MCF 10A (cell line): Measurements from ENCODE around the gene CCDC181. TPM values are rescaled to one million over a fixed set of nuclear protein-coding genes. Genes with fewer than 3 reads are reported as not detected.
A peak's percentile ranks its signal among the peaks of the same experiment; 100 is the strongest.

Source experiments
- BruUV-seq: library from RNA; stranded (reverse); fragments of 400-500 nt; replicated peaks from 2 replicates; lab custom pipeline; 2021; lab: Mats Ljungman, UMichigan
- CTCF ChIA-PET: fragments of 300-600 bp; sonication (Branson Sonifier 250); formaldehyde crosslinking; extraction: SDS; loops from one replicate; lab custom pipeline; 2021; ENCODE audit warnings: antibody characterized with exemption, inconsistent platforms; lab: Yijun Ruan, JAX
- POLR2A ChIA-PET: fragments of 300-600, 350-650 bp; sonication (Branson Sonifier 250); formaldehyde crosslinking; extraction: SDS; loops from one replicate; lab custom pipeline; 2020; ENCODE audit warnings: antibody characterized with exemption, inconsistent platforms; lab: Yijun Ruan, JAX
- DNase-seq: peaks from one replicate; pipeline ENCODE4 v3.0.0-alpha.2; 2018; ENCODE audit not compliant: unreplicated experiment
- H3K27ac Mint-ChIP-seq: one replicate; pipeline ENCODE4 v1.8.0; 2022; ENCODE audit warnings: mild to moderate bottlenecking, low read depth, mixed read lengths; ENCODE audit not compliant: unreplicated experiment
- H3K27me3 Mint-ChIP-seq: one replicate; pipeline ENCODE4 v1.8.0; 2022; ENCODE audit warnings: mixed read lengths; ENCODE audit not compliant: insufficient read depth, unreplicated experiment
- H3K36me3 Mint-ChIP-seq: one replicate; pipeline ENCODE4 v1.8.0; 2022; ENCODE audit warnings: mild to moderate bottlenecking, moderate library complexity, mixed read lengths; ENCODE audit not compliant: insufficient read depth, unreplicated experiment
- H3K4me1 Mint-ChIP-seq: one replicate; pipeline ENCODE4 v1.8.0; 2022; ENCODE audit warnings: mixed read lengths; ENCODE audit not compliant: insufficient read depth, unreplicated experiment
- H3K4me3 Mint-ChIP-seq: one replicate; pipeline ENCODE4 v1.8.0; 2022; ENCODE audit warnings: mild to moderate bottlenecking, moderate library complexity, mixed read lengths; ENCODE audit not compliant: unreplicated experiment
- H3K9me3 Mint-ChIP-seq: one replicate; pipeline ENCODE4 v1.8.0; 2022; ENCODE audit warnings: mixed read lengths; ENCODE audit not compliant: unreplicated experiment
- intact Hi-C: fragments of 100-400 bp; cut with micrococcal nuclease; formaldehyde crosslinking; loops from 2 replicates; pipeline ENCODE4 v1.14.1; 2022
- total RNA-seq: library from RNA; stranded (reverse); gene quantifications from 2 replicates; pipeline ENCODE4 v1.2.3, GENCODE V29; 2022
- TF ChIP-seq, protein P1 (sequence below): fragments of 200-600 bp; IDR thresholded peaks from one replicate; pipeline ENCODE4 v1.8.0; 2022; ENCODE audit warnings: antibody characterized with exemption, mild to moderate bottlenecking; ENCODE audit not compliant: unreplicated experiment

The CCDC181 gene
- total RNA-seq, 1 experiment from 2014 or later = not detected

GRCh38 chr1:169452921-169453320 is 25.6 kb upstream of the CCDC181 start:
- DNase-seq = no peak
- peaks cover 10% of the 10 kb centered on the region for H3K9me3 Mint-ChIP-seq
- H3K4me3 Mint-ChIP-seq = no peak overlapping the region
- no peak overlapping the region for H3K27ac Mint-ChIP-seq
- TF ChIP-seq, protein P1, sequence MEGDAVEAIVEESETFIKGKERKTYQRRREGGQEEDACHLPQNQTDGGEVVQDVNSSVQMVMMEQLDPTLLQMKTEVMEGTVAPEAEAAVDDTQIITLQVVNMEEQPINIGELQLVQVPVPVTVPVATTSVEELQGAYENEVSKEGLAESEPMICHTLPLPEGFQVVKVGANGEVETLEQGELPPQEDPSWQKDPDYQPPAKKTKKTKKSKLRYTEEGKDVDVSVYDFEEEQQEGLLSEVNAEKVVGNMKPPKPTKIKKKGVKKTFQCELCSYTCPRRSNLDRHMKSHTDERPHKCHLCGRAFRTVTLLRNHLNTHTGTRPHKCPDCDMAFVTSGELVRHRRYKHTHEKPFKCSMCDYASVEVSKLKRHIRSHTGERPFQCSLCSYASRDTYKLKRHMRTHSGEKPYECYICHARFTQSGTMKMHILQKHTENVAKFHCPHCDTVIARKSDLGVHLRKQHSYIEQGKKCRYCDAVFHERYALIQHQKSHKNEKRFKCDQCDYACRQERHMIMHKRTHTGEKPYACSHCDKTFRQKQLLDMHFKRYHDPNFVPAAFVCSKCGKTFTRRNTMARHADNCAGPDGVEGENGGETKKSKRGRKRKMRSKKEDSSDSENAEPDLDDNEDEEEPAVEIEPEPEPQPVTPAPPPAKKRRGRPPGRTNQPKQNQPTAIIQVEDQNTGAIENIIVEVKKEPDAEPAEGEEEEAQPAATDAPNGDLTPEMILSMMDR = no peak
- intact Hi-C loops = no loop called here
- peaks cover 6% of the 10 kb centered on the region for H3K4me1 Mint-ChIP-seq
- H3K36me3 Mint-ChIP-seq = no peaks in the 10 kb centered on the region
- ChIA-PET CTCF (interaction anchor here (0.6 to 1.4 kb wide), 2 partner anchors 849 to 1514 kb away, joined by 3 to 5 read pairs; no protein-coding TSS in a partner anchor), POLR2A (no interaction called here)
- no peaks in the 10 kb centered on the region for H3K27me3 Mint-ChIP-seq
- no TSS peak for BruUV-seq

GRCh38 chr1:169451218-169451824 is 24.0 kb upstream of the CCDC181 start:
- H3K36me3 Mint-ChIP-seq = no peaks in the 10 kb centered on the region
- intact Hi-C loops = no loop called here
- ChIA-PET POLR2A (interaction anchor here (0.7 to 1.3 kb wide), 6 partner anchors 15 to 439 kb away, joined by 3 to 6 read pairs (median 4); partner anchors contain the start of genes BLZF1 and SLC19A2), CTCF (interaction anchor here (0.6 to 2.3 kb wide), 4 partner anchors 24 to 848 kb away, joined by 3 to 8 read pairs (median 4); no protein-coding TSS in a partner anchor)
- BruUV-seq = no TSS peak
- H3K27me3 Mint-ChIP-seq = no peaks in the 10 kb centered on the region
- TF ChIP-seq, protein P1 = no peak
- DNase-seq = peak; percentile 44
- H3K9me3 Mint-ChIP-seq = no peaks in the 10 kb centered on the region
- peaks cover 6% of the 10 kb centered on the region for H3K4me1 Mint-ChIP-seq
- H3K4me3 Mint-ChIP-seq = no peak overlapping the region
- peak overlapping the region; percentile 40 for H3K27ac Mint-ChIP-seq

- Mint-ChIP-seq H3K36me3 (no peaks in the 10 kb centered on the region), H3K27me3 (peaks cover 67% of the 10 kb centered on the region), H3K9me3 (no peaks in the 10 kb centered on the region), H3K27ac (no peak overlapping the region), H3K4me1 (no peaks in the 10 kb centered on the region), H3K4me3 (no peak overlapping the region)
- no TSS peak for BruUV-seq
- DNase-seq = no peak
- TF ChIP-seq, protein P1 = no peak
- CTCF ChIA-PET = interaction anchor here (0.9 kb wide), 1 partner anchor 109 kb away, joined by 3 read pairs; no protein-coding TSS in a partner anchor
- intact Hi-C loops = no loop called here
- POLR2A ChIA-PET = no interaction called here
Observed at GRCh38 chr1:169443923-169444322, 16.6 kb upstream of the CCDC181 start.

GRCh38 chr1:169426174-169426705 is 1.0 kb downstream of the CCDC181 start:
- POLR2A ChIA-PET = interaction anchor here (0.7 kb wide), 1 partner anchor 32 kb away, joined by 3 read pairs; no protein-coding TSS in a partner anchor

More at GRCh38 chr1:169426174-169426705, 1.0 kb downstream of the CCDC181 start:
- BruUV-seq = no TSS peak
- no peaks in the 10 kb centered on the region for H3K4me1 Mint-ChIP-seq
- H3K27me3 Mint-ChIP-seq = peaks cover 84% of the 10 kb centered on the region
- H3K9me3 Mint-ChIP-seq = peaks cover 12% of the 10 kb centered on the region
- H3K4me3 Mint-ChIP-seq = no peak overlapping the region
- no peak for DNase-seq
- intact Hi-C loops = no loop called here
- H3K27ac Mint-ChIP-seq = no peak overlapping the region
- CTCF ChIA-PET = interaction anchor here (1.2 to 1.5 kb wide), 2 partner anchors 9 to 13 kb away, joined by 3 to 6 read pairs; no protein-coding TSS in a partner anchor
- TF ChIP-seq, protein P1 = no peak
- H3K36me3 Mint-ChIP-seq = no peaks in the 10 kb centered on the region
